ENCODE data around the gene WWP2. TPM values are rescaled to one million over a fixed set of nuclear protein-coding genes. Genes with fewer than 3 reads are reported as not detected.

Gene WWP2
- total RNA-seq, 1 experiment from 2014 or later = 40.2 TPM

DNA sequence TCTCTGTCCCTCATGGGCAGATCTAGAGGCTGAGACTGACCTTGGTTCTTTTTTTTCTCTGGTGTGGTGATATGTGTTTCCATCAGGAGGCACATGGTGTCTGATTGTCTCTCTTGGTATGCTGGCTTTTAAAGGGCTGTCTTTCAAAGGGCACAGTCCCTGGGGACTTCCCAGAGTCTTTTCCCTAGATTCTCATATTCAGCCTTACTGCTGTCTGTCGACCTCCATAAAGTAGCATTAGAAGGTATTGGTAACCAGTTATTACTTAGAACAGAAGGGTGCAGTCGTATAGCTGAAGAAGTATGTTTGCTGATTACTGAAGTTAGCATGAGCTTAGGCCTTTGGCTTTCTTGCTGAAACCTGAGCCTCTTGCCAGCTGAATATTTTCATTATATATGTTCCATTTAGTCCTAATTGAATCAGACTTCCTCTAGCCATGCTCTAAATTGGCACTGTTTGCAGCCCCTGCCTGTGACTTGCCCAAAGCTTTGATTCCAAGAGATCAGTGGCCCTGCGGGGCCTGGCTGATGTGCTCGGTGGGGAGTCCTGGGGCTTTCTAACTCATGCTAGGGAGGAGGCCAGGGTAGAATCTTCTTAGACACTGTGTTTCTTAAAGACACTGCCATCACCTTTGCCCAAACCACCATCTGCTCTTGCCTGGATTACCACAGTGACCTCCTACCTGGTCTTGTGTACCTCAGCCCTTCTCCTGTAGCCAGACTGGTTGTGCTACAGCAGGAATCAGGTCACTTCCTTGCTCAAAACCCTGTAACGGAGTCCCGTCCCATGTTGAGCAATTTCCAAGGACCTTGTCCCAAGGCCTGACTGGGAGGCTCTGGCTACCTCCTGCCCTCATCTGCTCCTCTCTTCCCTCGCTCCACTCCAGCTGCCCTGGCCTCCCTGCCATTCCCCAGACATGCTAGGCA, 71.5 kb downstream of the WWP2 start:
- no peak overlapping the region for H2BK5ac ChIP-seq (ENCODE audit: insufficient read length, low read length)
- no peak overlapping the region for H2AK5ac ChIP-seq (ENCODE audit: insufficient read length, low read length)
- H3K27ac Mint-ChIP-seq = peak overlapping the region; percentile 44 to 94 (median 79); a peak in 5 of 7 replicates
- no peak overlapping the region for H2BK20ac ChIP-seq (ENCODE audit: low read depth, low read length, poor library complexity, severe bottlenecking)
- no peak overlapping the region for H3K9ac ChIP-seq (ENCODE audit: extremely low read depth, insufficient read length, low read length)
- H3K4ac ChIP-seq (ENCODE audit: low read depth, low read length) = no peak overlapping the region
- H4K5ac ChIP-seq (ENCODE audit: insufficient read length, low read depth, low read length) = no peak overlapping the region
- H3K36me3 Mint-ChIP-seq (ENCODE audit: insufficient read depth in 1 of 3, low read depth in 3 of 3) = peaks cover 0 to 2% (median 0%) of the 10 kb centered on the region in 3 experiments; a peak in 1 of 7 replicates
- H2BK120ac ChIP-seq (ENCODE audit: low read depth, low read length, poor library complexity, severe bottlenecking) = no peak overlapping the region
- no peaks in the 10 kb centered on the region for H4K20me1 ChIP-seq (ENCODE audit: control insufficient read depth, insufficient read depth, insufficient read length)
- H3K4me2 ChIP-seq (ENCODE audit: insufficient read depth, insufficient read length, low read length) = no peak overlapping the region
- H3K4me1 Mint-ChIP-seq = peaks cover 15 to 25% of the 10 kb centered on the region in 2 experiments
- H4K8ac ChIP-seq (replicated peaks; ENCODE audit: insufficient read length, low read depth, low read length) = no peak overlapping the region
- H3K23me2 ChIP-seq (ENCODE audit: insufficient read length, low read depth, low read length, poor library complexity, severe bottlenecking) = no peaks in the 10 kb centered on the region
- no peaks in the 10 kb centered on the region for H3K79me2 ChIP-seq (ENCODE audit: insufficient read depth, low read length)
- H3K27me3 ChIP-seq (ENCODE audit: insufficient read depth, low read length) = no peaks in the 10 kb centered on the region
- H3K56ac ChIP-seq (ENCODE audit: insufficient read length, low read depth, low read length) = no peak overlapping the region
- H3T11ph ChIP-seq (ENCODE audit: low read length) = no peak overlapping the region
- H3K27ac ChIP-seq (ENCODE audit: insufficient read length, low read depth, low read length) = no peak overlapping the region
- no peak overlapping the region for H3K23ac ChIP-seq (ENCODE audit: insufficient read length, low read depth, low read length)
- H4K91ac ChIP-seq (ENCODE audit: insufficient read length, low read depth, low read length) = no peak overlapping the region
- no peak overlapping the region for H2AFZ ChIP-seq (ENCODE audit: low read length)
- H3K79me1 ChIP-seq (ENCODE audit: insufficient read depth, low read depth, low read length, poor library complexity, severe bottlenecking) = no peaks in the 10 kb centered on the region
- no peak overlapping the region for H3K4me3 Mint-ChIP-seq
- DNase-seq = no peak
- H3K18ac ChIP-seq (ENCODE audit: insufficient read length, low read depth, low read length) = no peak overlapping the region
- no peak overlapping the region for H3K14ac ChIP-seq (ENCODE audit: insufficient read depth, low read length)
- H2BK12ac ChIP-seq (ENCODE audit: insufficient read length, low read depth, low read length) = no peak overlapping the region
- no peaks in the 10 kb centered on the region for H3K9me3 ChIP-seq (ENCODE audit: control insufficient read depth, low read depth, low read length)
- TF ChIP-seq, protein P1, sequence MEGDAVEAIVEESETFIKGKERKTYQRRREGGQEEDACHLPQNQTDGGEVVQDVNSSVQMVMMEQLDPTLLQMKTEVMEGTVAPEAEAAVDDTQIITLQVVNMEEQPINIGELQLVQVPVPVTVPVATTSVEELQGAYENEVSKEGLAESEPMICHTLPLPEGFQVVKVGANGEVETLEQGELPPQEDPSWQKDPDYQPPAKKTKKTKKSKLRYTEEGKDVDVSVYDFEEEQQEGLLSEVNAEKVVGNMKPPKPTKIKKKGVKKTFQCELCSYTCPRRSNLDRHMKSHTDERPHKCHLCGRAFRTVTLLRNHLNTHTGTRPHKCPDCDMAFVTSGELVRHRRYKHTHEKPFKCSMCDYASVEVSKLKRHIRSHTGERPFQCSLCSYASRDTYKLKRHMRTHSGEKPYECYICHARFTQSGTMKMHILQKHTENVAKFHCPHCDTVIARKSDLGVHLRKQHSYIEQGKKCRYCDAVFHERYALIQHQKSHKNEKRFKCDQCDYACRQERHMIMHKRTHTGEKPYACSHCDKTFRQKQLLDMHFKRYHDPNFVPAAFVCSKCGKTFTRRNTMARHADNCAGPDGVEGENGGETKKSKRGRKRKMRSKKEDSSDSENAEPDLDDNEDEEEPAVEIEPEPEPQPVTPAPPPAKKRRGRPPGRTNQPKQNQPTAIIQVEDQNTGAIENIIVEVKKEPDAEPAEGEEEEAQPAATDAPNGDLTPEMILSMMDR (conservative IDR thresholded peaks at IDR 0.05) = no peak
- H3K27me3 Mint-ChIP-seq (ENCODE audit: low read depth) = no peaks in the 10 kb centered on the region
- H3K9me3 Mint-ChIP-seq = no peaks in the 10 kb centered on the region
- WGBS (ENCODE audit: extremely low coverage, insufficient read length, low lambda C conversion rate) = no CpG with 5 or more reads among the region's 7 CpGs
- no peak overlapping the region for H2BK15ac ChIP-seq (ENCODE audit: low read depth, low read length)
- H3K4me1 ChIP-seq (ENCODE audit: insufficient read depth, low read length) = no peaks in the 10 kb centered on the region; the same call in 1 of the 2 replicates

Measured in H9 (cell line).